ENCODE data around the gene PRKN. TPM values are rescaled to one million over a fixed set of nuclear protein-coding genes. Genes with fewer than 3 reads are reported as not detected.
A peak's percentile ranks its signal among the peaks of the same experiment; 100 is the strongest.

Gene PRKN
- total and polyA plus RNA-seq, 2 experiments from 2014 or later = 0.10 to 0.84 TPM

- TF ChIP-seq ZNF462 (CRISPR knock-in tag; IDR thresholded peaks at IDR 0.05) (no peak), POLR2AphosphoS5 (IDR thresholded peaks at IDR 0.05; ENCODE audit: low read depth) (no peak), EZH2 (IDR thresholded peaks at IDR 0.05; ENCODE audit: low read depth, unreplicated experiment) (no peak), ETS1 (IDR thresholded peaks at IDR 0.05) (no peak), ZNF331 (CRISPR knock-in tag; IDR thresholded peaks at IDR 0.05; ENCODE audit: low read depth) (no peak), ZNF114 (CRISPR knock-in tag; IDR thresholded peaks at IDR 0.05) (no peak)
Observed at GRCh38 chr6:161351858-161352257, 1375.7 kb downstream of the PRKN start (continued).

- no peaks in the 10 kb centered on the region for H3K36me3 ChIP-seq (ENCODE audit: insufficient read depth)
- Mint-ChIP-seq H3K4me1 (peaks cover 13% of the 10 kb centered on the region; the same call in 2 of the 3 replicates), H3K9me3 (no peaks in the 10 kb centered on the region; the same call in 2 of the 3 replicates), H3K4me3 (no peak overlapping the region), H3K27ac (no peak overlapping the region), H3K36me3 (ENCODE audit: low read depth) (no peaks in the 10 kb centered on the region), H3K27me3 (ENCODE audit: insufficient read depth, low read depth, poor library complexity) (peaks cover 13% of the 10 kb centered on the region)
- no peaks in the 10 kb centered on the region for H4K20me1 ChIP-seq (replicated peaks; ENCODE audit: insufficient read depth)
- H3K27ac ChIP-seq (ENCODE audit: low read depth) = no peak overlapping the region
- ATAC-seq = peak; percentile 13; the same call in 1 of the 3 replicates
- no peaks in the 10 kb centered on the region for H3K79me2 ChIP-seq (replicated peaks; ENCODE audit: insufficient read depth)
- peak overlapping the region; percentile 87; the same call in 1 of the 2 replicates for H2AFZ ChIP-seq
- H3K4me2 ChIP-seq = no peak overlapping the region
- no peaks in the 10 kb centered on the region for H3K9me2 ChIP-seq (ENCODE audit: insufficient read depth)
- no peaks in the 10 kb centered on the region for H3F3A ChIP-seq (replicated peaks; ENCODE audit: low read depth)
- no peak overlapping the region for H3K4me3 ChIP-seq
- DNase-seq (ENCODE audit: low spot score) = peak; percentile 26
- 0 out of 2 replicates have a peak, but pooled peaks cover 5% of the 10 kb centered on the region for H3K4me1 ChIP-seq (ENCODE audit: insufficient read depth)
- H3K27me3 ChIP-seq (ENCODE audit: insufficient read depth) = no peaks in the 10 kb centered on the region
- TF ChIP-seq STAT1 (IDR thresholded peaks at IDR 0.05; ENCODE audit: unreplicated experiment) = no peak
- no peak for TF ChIP-seq ETS1 (IDR thresholded peaks at IDR 0.05)
- no peak for TF ChIP-seq NANOG (IDR thresholded peaks at IDR 0.05; ENCODE audit: borderline replicate concordance)
- no peak for TF ChIP-seq CREB1 (CRISPR knock-in tag; IDR thresholded peaks at IDR 0.05; ENCODE audit: low read depth)
Observed at GRCh38 chr6:161349886-161350285, 1377.7 kb downstream of the PRKN start.

Measured in GM23338 (cell line).